K562 (cell line): Measurements from ENCODE around the gene MARVELD1. TPM values are rescaled to one million over a fixed set of nuclear protein-coding genes. Genes with fewer than 3 reads are reported as not detected.

Experiments used
- ATAC-seq: fragments of 200-7000 bp; cut with Tn5 transposase; 3 replicates; pipeline ENCODE4 v1.9.1; 2020; ENCODE audit warnings: moderate library complexity
- BruUV-seq: library from RNA; stranded (reverse); fragments of 400-500 nt; replicated peaks from 2 replicates; lab custom pipeline; 2021; lab: Mats Ljungman, UMichigan
- CTCF ChIA-PET: fragments of 300-600 bp; formaldehyde crosslinking; extraction: SDS; loops from one replicate; lab custom pipeline; 2021; ENCODE audit warnings: low intra/inter-chr PET ratio; lab: Yijun Ruan, JAX
- POLR2A ChIA-PET: fragments of 300-600, 350-650 bp; sonication (Branson Sonifier 250); formaldehyde crosslinking; extraction: SDS; loops from one replicate; lab custom pipeline; 2021; ENCODE audit warnings: antibody characterized with exemption, inconsistent platforms; lab: Yijun Ruan, JAX
- DNase-seq, 4 experiments: peaks; one replicate each; pipeline versions ENCODE4 v3.0.0 to v3.0.0-alpha.2; 2011 to 2018; ENCODE audit warnings: low spot score in 3 of 4, mixed read lengths in 3 of 4; ENCODE audit errors: extremely low read depth in 1 of 4
- FAIRE-seq: peaks from 2 replicates; lab custom pipeline; 2011; peaks lifted over from hg19 to GRCh38; lab: Jason Lieb, UNC
- H2AFZ ChIP-seq: 2 replicates; pipeline ENCODE4 v1.6.0; 2011; ENCODE audit warnings: low read depth, low read length, control low read depth, inconsistent platforms
- H3K27ac ChIP-seq: fragments of 200-600 bp; 3 replicates; pipeline ENCODE4 v1.8.0; 2011; ENCODE audit warnings: low read depth, mild to moderate bottlenecking, control low read depth, inconsistent platforms, low read length, moderate library complexity, mixed read lengths; ENCODE audit errors: extremely low read depth
- H3K27me3 ChIP-seq, 2 experiments: fragments of 300-600 bp in 1 of 2; 2 replicates in 1 of 2; 3 replicates in 1 of 2; pipeline versions ENCODE4 v1.6.0 to v1.8.0; 2011; ENCODE audit warnings: inconsistent platforms in 2 of 2, low read length in 2 of 2, mild to moderate bottlenecking in 1 of 2, mixed read lengths in 1 of 2, moderate library complexity in 1 of 2; ENCODE audit not compliant: control insufficient read depth in 2 of 2, insufficient read depth in 2 of 2
- H3K36me3 ChIP-seq: fragments of 300-600 bp; 3 replicates; pipeline ENCODE4 v1.8.0; 2011; ENCODE audit warnings: mild to moderate bottlenecking, low read length, inconsistent platforms; ENCODE audit not compliant: control insufficient read depth, insufficient read depth
- H3K4me1 ChIP-seq, 2 experiments: fragments of 200-600 bp in 1 of 2; replicated peaks in 1 of 2; 2 replicates in 1 of 2; 3 replicates in 1 of 2; pipeline versions ENCODE4 v1.5.1 to v1.8.0; 2011; ENCODE audit warnings: inconsistent platforms in 2 of 2, low read length in 2 of 2, mild to moderate bottlenecking in 1 of 2, mixed read lengths in 1 of 2, moderate library complexity in 1 of 2; ENCODE audit not compliant: control insufficient read depth in 2 of 2, insufficient read depth in 2 of 2
- H3K4me2 ChIP-seq: 2 replicates; pipeline ENCODE4 v1.6.1; 2011; ENCODE audit warnings: low read length, control low read depth, inconsistent platforms, mixed read lengths; ENCODE audit not compliant: insufficient read depth
- H3K4me3 ChIP-seq: fragments of 200-600 bp; sonication (generic), shearing (Covaris generic); 2 replicates; pipeline ENCODE4 v1.5.1; 2016; ENCODE audit warnings: control low read depth, inconsistent platforms
- H3K79me2 ChIP-seq: fragments of 200-600 bp; 3 replicates; pipeline ENCODE4 v1.8.0; 2011; ENCODE audit warnings: low read length, inconsistent platforms; ENCODE audit not compliant: control insufficient read depth, insufficient read depth
- H3K9ac ChIP-seq, 2 experiments: 2 replicates each; pipeline versions ENCODE4 v1.6.0 to v1.6.1; 2011; ENCODE audit warnings: low read depth in 2 of 2, low read length in 2 of 2, control low read depth in 1 of 2, inconsistent platforms in 1 of 2, mild to moderate bottlenecking in 1 of 2, mixed read lengths in 1 of 2; ENCODE audit not compliant: insufficient read depth in 1 of 2
- H3K9me1 ChIP-seq: one replicate; pipeline ENCODE4 v1.6.0; 2011; ENCODE audit warnings: inconsistent platforms, mild to moderate bottlenecking, low read length, moderate library complexity; ENCODE audit not compliant: control insufficient read depth, insufficient read depth
- H3K9me3 ChIP-seq: replicated peaks from 2 replicates; pipeline ENCODE4 v1.5.1; 2011; ENCODE audit warnings: low read depth, low read length, inconsistent platforms; ENCODE audit not compliant: control insufficient read depth, insufficient read depth
- H4K20me1 ChIP-seq: replicated peaks from 2 replicates; pipeline ENCODE4 v1.6.1; 2011; ENCODE audit warnings: low read length, inconsistent platforms, mixed read lengths; ENCODE audit not compliant: control insufficient read depth, insufficient read depth
- C11orf30 ChIP-seq: fragments of 450-650 bp; IDR thresholded peaks from 2 replicates; pipeline ENCODE4 v1.6.1; 2016; ENCODE audit warnings: low read depth, mild to moderate bottlenecking
- CREB3L1 ChIP-seq: fragments of 450-650 bp; IDR thresholded peaks from 2 replicates; pipeline ENCODE4 v1.6.1; 2014; ENCODE audit warnings: low read depth, mild to moderate bottlenecking, moderate library complexity, borderline replicate concordance
- PML ChIP-seq: IDR thresholded peaks from 2 replicates; pipeline ENCODE4 v1.6.1; 2012; ENCODE audit warnings: low read length, inconsistent platforms
- RB1 ChIP-seq: fragments of 450-650 bp; IDR thresholded peaks from 2 replicates; pipeline ENCODE4 v1.6.1; 2017; ENCODE audit warnings: low read depth, mild to moderate bottlenecking
- TCF3 ChIP-seq: sonication (generic); formaldehyde crosslinking; IDR thresholded peaks from 2 replicates; pipeline ENCODE4 v1.4.0; 2020; ENCODE audit warnings: mild to moderate bottlenecking, missing genetic modification reagents
- ZBTB43 ChIP-seq: sonication (generic); formaldehyde crosslinking; IDR thresholded peaks from 2 replicates; pipeline ENCODE4 v1.8.0; 2023; ENCODE audit warnings: mild to moderate bottlenecking, missing genetic modification reagents
- WGBS: fragments of 100-300 bp; shearing (Covaris generic); methylation state at CpG from one replicate; pipeline ENCODE4 v1.1.6; 2016; ENCODE audit warnings: low coverage, mixed read lengths; ENCODE audit not compliant: insufficient coverage; ENCODE audit errors: missing lambda C conversion rate; 5-methylcytosine and 5-hydroxymethylcytosine counted together
- in situ Hi-C: fragments of 300-500 bp; cut with MboI; formaldehyde crosslinking; loops from 4 replicates; pipeline ENCODE4 v1.15.0; 2018; ENCODE audit warnings: inconsistent platforms, mixed read lengths
- intact Hi-C: fragments of 100-400 bp; cut with micrococcal nuclease; formaldehyde crosslinking; loops from 2 replicates; pipeline ENCODE4 v1.14.2; 2022
- polyA plus RNA-seq, 8 experiments: library from polyadenylated mRNA; depleted of rRNA in 4 of 8; stranded (reverse) in 5 of 8; unstranded in 3 of 8; fragments of >200 nt; fragmentation: Nextera tagmentation in 2 of 8; fragmentation: Illumina TruSeq in 1 of 8; extraction: Ambion mirVana in 2 of 8; extraction: Trizol in 1 of 8; gene quantifications; 2 replicates each; pipeline versions ENCODE4 v1.2.1 to v1.2.3, GENCODE V29; 2011 to 2014; ENCODE audit warnings: inconsistent platforms in 1 of 8, missing spikeins in 1 of 8
- total RNA-seq, 7 experiments: library from RNA; depleted of rRNA in 6 of 7; stranded (reverse); fragments of >200 nt in 6 of 7; fragmentation: Illumina TruSeq in 2 of 7; extraction: Trizol in 2 of 7; gene quantifications; 2 replicates each; pipeline versions ENCODE4 v1.2.1 to v1.2.3, GENCODE V29; 2011 to 2021; ENCODE audit warnings: low replicate concordance in 1 of 7

MARVELD1 gene
- total and polyA plus RNA-seq, 9 of the 15 experiments (the other 6 are each of a cell fraction or from before 2014, with no cell fraction given), result 2.7 to 12.5 (median 5.3) TPM

- no peak overlapping the region for H3K4me3 ChIP-seq
- ATAC-seq (no peak), FAIRE-seq (no peak)
- in situ Hi-C loops, result no loop called here
- H3K79me2 ChIP-seq, result no peaks in the 10 kb centered on the region
- H3K9me3 ChIP-seq, result no peaks in the 10 kb centered on the region
- WGBS, result 38% methylated on average over 3 of the region's 3 CpGs
- H3K9ac ChIP-seq, result no peak overlapping the region
- CTCF ChIA-PET, result no interaction called here
- H3K27ac ChIP-seq, result no peak overlapping the region
- TF ChIP-seq ZBTB43 (CRISPR knock-in tag) (no peak), C11orf30 (no peak), TCF3 (CRISPR knock-in tag) (no peak), CREB3L1 (no peak), PML (no peak), RB1 (no peak)
- TF ChIP-seq, all 486 proteins: peak for 0
- Histone ChIP-seq H3K9me1 (no peaks in the 10 kb centered on the region), H3K27me3 (no peaks in the 10 kb centered on the region), H4K20me1 (no peaks in the 10 kb centered on the region; the same call in 1 of the 2 replicates), H2AFZ (no peak overlapping the region), H3K36me3 (no peaks in the 10 kb centered on the region), H3K4me1 (peaks cover 0 to 3% of the 10 kb centered on the region in 2 experiments; a peak in 4 of 5 replicates), H3K4me2 (no peak overlapping the region)
- intact Hi-C loops, result no loop called here
- no TSS peak for BruUV-seq
- no peak for DNase-seq
- POLR2A ChIA-PET, result interaction anchor here (1.3 to 1.4 kb wide), 2 partner anchors 10 to 18 kb away, joined by 3 read pairs; partner anchors contain the start of gene AVPI1
Observed at GRCh38 chr10:97705006-97705670, 8.4 kb upstream of the MARVELD1 start.
